NCI-H82 treated with DMSO at 0.1 percent for 48 hours (cell line): ENCODE data around the gene GLYATL1.
"Not testable (repeated sequence)": the region's sequence is repeated elsewhere in the genome, so short reads cannot be mapped to it uniquely, and the experiment has no call there.

Source experiments
- DNase-seq: peaks from one replicate; lab custom pipeline; 2025; ENCODE audit not compliant: unreplicated experiment; lab: John Stamatoyannopoulos, UW

Gene GLYATL1

GRCh38 chr11:58992489-58992888 lies 53.2 kb downstream of the GLYATL1 start:
- DNase-seq: no peak

DNA sequence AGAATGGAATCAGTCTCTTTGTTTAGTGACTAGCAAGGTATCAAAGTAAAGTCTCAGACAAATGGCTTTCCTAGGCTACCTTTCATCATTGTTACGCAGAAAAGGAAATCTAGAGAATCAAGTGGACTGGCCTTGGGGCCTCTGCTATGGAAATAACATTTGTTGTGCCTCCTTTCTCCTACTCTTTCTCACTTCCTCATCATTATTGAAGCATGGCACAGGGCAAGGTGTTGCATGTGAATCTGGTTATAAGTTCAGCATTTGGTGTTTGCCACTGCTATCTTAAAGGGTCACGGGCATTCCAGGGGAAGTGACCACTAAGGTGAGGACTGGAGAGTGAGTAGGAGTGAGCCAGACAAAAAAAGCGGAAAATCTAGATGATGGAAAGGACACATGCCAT lies 54.9 kb downstream of the GLYATL1 start:
- DNase-seq: no peak

- DNase-seq: no peak
These were observed 59.4 kb downstream of the GLYATL1 start for GRCh38 chr11:58998480-58999290.

- DNase-seq: no peak
These were observed 60.0 kb downstream of the GLYATL1 start for GRCh38 chr11:58999291-58999680.

- no peak for DNase-seq
These were observed 60.7 kb downstream of the GLYATL1 start for GRCh38 chr11:59000003-59000402.

DNA sequence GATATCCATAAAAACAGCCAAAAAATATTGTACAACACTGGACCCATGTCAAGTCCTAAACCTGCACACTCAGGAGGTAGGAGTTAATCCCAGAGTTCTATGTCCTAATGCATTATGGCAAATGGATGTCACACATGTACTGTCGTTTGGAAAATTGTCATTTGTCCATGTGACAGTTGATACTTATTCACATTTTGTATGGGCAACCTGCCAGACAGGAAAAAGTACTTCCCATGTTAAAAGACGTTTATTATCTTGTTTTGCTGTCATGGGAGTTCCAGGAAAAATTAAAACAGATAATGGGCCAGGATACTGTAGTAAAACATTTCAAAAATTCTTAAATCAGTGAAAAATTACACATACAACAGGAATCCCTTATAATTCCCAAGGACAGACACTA lies 62.7 kb downstream of the GLYATL1 start:
- DNase-seq: not testable (repeated sequence)
